Measurements from ENCODE around the gene TMEM185B. TPM values are rescaled to one million over a fixed set of nuclear protein-coding genes. Genes with fewer than 3 reads are reported as not detected.

The TMEM185B gene
- total RNA-seq, 1 donor from 2014 or later: 23.0 TPM

- peaks cover 22% of the 10 kb centered on the region for H3K27me3 Mint-ChIP-seq
Observed at GRCh38 chr2:120228503-120228902, 5.3 kb upstream of the TMEM185B start.

GRCh38 chr2:120227111-120227991, 4.2 kb upstream of the TMEM185B start:
- Mint-ChIP-seq H3K9me3 (no peaks in the 10 kb centered on the region), H3K27me3 (peaks cover 22% of the 10 kb centered on the region), H3K4me3 (no peak overlapping the region), H3K4me1 (ENCODE audit: unreplicated experiment) (peaks cover 9% of the 10 kb centered on the region), H3K36me3 (peaks cover 1% of the 10 kb centered on the region), H3K27ac (no peak overlapping the region)
- DNase-seq (ENCODE audit: extremely low spot score, unreplicated experiment): no peak
- no peak for TF ChIP-seq CTCF (conservative IDR thresholded peaks at IDR 0.05)

More at GRCh38 chr2:120228503-120228902, 5.3 kb upstream of the TMEM185B start:
- H3K4me1 Mint-ChIP-seq (ENCODE audit: unreplicated experiment): peaks cover 9% of the 10 kb centered on the region
- TF ChIP-seq CTCF (conservative IDR thresholded peaks at IDR 0.05): no peak
- peak overlapping the region; percentile 5 for H3K27ac Mint-ChIP-seq
- H3K36me3 Mint-ChIP-seq: no peaks in the 10 kb centered on the region
- no peak for DNase-seq (ENCODE audit: extremely low spot score, unreplicated experiment)
- H3K9me3 Mint-ChIP-seq: no peaks in the 10 kb centered on the region
- H3K4me3 Mint-ChIP-seq: no peak overlapping the region

- H3K27ac Mint-ChIP-seq: no peak overlapping the region
- H3K4me3 Mint-ChIP-seq: no peak overlapping the region
- H3K4me1 Mint-ChIP-seq (ENCODE audit: unreplicated experiment): peaks cover 12% of the 10 kb centered on the region
- H3K36me3 Mint-ChIP-seq: peaks cover 12% of the 10 kb centered on the region
- no peak for DNase-seq (ENCODE audit: extremely low spot score, unreplicated experiment)
- no peak for TF ChIP-seq CTCF (conservative IDR thresholded peaks at IDR 0.05)
- no peaks in the 10 kb centered on the region for H3K9me3 Mint-ChIP-seq
- peaks cover 22% of the 10 kb centered on the region for H3K27me3 Mint-ChIP-seq
Observed at GRCh38 chr2:120226316-120226715, 3.1 kb upstream of the TMEM185B start.

- TF ChIP-seq CTCF (conservative IDR thresholded peaks at IDR 0.05): no peak
- peaks cover 22% of the 10 kb centered on the region for H3K27me3 Mint-ChIP-seq
- peak overlapping the region; percentile 41 for H3K4me3 Mint-ChIP-seq
- H3K9me3 Mint-ChIP-seq: peaks cover 4% of the 10 kb centered on the region
- DNase-seq (ENCODE audit: extremely low spot score, unreplicated experiment): no peak
- peaks cover 19% of the 10 kb centered on the region for H3K36me3 Mint-ChIP-seq
- H3K4me1 Mint-ChIP-seq (ENCODE audit: unreplicated experiment): peaks cover 19% of the 10 kb centered on the region
- no peak overlapping the region for H3K27ac Mint-ChIP-seq
Observed at GRCh38 chr2:120225549-120226065, 2.4 kb upstream of the TMEM185B start.

GRCh38 chr2:120224735-120225548, 1.7 kb upstream of the TMEM185B start:
- Mint-ChIP-seq H3K4me3 (peak overlapping the region; percentile 69), H3K27ac (peak overlapping the region; percentile 13), H3K9me3 (peaks cover 4% of the 10 kb centered on the region), H3K27me3 (peaks cover 22% of the 10 kb centered on the region), H3K4me1 (ENCODE audit: unreplicated experiment) (peaks cover 20% of the 10 kb centered on the region), H3K36me3 (peaks cover 24% of the 10 kb centered on the region)
- no peak for DNase-seq (ENCODE audit: extremely low spot score, unreplicated experiment)
- TF ChIP-seq CTCF (conservative IDR thresholded peaks at IDR 0.05): no peak
